Tibial nerve (tissue), 3 donors: Measurements from ENCODE around the gene ITPK1.

Source experiments
- CTCF ChIP-seq, 5 experiments: fragments of 200-600 bp in 3 of 5; fragments of 450-650 bp in 2 of 5; sonication (generic) in 3 of 5; IDR thresholded peaks; one replicate each; pipeline ENCODE4 v1.5.1; 2016 to 2019; ENCODE audit warnings: antibody characterized with exemption in 5 of 5, mild to moderate bottlenecking in 3 of 5, moderate library complexity in 2 of 5
- POLR2A ChIP-seq, 2 donors: fragments of 450-650 bp; IDR thresholded peaks; one replicate each; pipeline ENCODE4 v1.6.1; 2017; ENCODE audit warnings: antibody characterized with exemption in 2 of 2, mild to moderate bottlenecking in 2 of 2, moderate library complexity in 2 of 2

- no peak for TF ChIP-seq CTCF (IDR thresholded peaks at IDR 0.05)
- TF ChIP-seq POLR2A (IDR thresholded peaks at IDR 0.05): no peak
Measured at GRCh38 chr14:93150227-93151208, 34.8 kb upstream of the ITPK1 start.
